Smooth muscle cell (in vitro differentiated cells): ENCODE results near the gene TENM3. TPM values are rescaled to one million over a fixed set of nuclear protein-coding genes. Genes with fewer than 3 reads are reported as not detected.

Experiments used
- DNase-seq: peaks from one replicate; lab custom pipeline; 2025; ENCODE audit not compliant: unreplicated experiment; lab: John Stamatoyannopoulos, UW
- H2AFZ ChIP-seq: fragments of 200-600 bp; sonication (generic); 2 replicates; pipeline ENCODE4 v1.6.0; 2016; ENCODE audit warnings: antibody characterized with exemption, low read depth, mild to moderate bottlenecking
- H3F3A ChIP-seq: fragments of 200-600 bp; sonication (generic); 2 replicates; pipeline ENCODE4 v1.6.0; 2017; ENCODE audit warnings: antibody characterized with exemption, low read depth
- H3K27ac ChIP-seq: fragments of 200-600 bp; sonication (generic); 2 replicates; pipeline ENCODE4 v1.5.1; 2016; ENCODE audit warnings: low read depth, mild to moderate bottlenecking
- H3K27me3 ChIP-seq: fragments of 200-600 bp; sonication (generic); 2 replicates; pipeline ENCODE4 v1.6.1; 2016; ENCODE audit warnings: low read depth, mild to moderate bottlenecking
- H3K36me3 ChIP-seq: fragments of 200-600 bp; sonication (generic); 2 replicates; pipeline ENCODE4 v1.5.1; 2016; ENCODE audit warnings: low read depth
- H3K4me1 ChIP-seq: fragments of 200-600 bp; sonication (generic); 2 replicates; pipeline ENCODE4 v1.5.1; 2016; ENCODE audit warnings: low read depth
- H3K4me2 ChIP-seq: fragments of 200-600 bp; sonication (generic); 2 replicates; pipeline ENCODE4 v1.6.0; 2016; ENCODE audit warnings: mild to moderate bottlenecking
- H3K4me3 ChIP-seq: fragments of 200-600 bp; sonication (generic); 2 replicates; pipeline ENCODE4 v1.5.1; 2016; ENCODE audit warnings: mild to moderate bottlenecking
- H3K79me2 ChIP-seq: fragments of 200-600 bp; sonication (generic); 2 replicates; pipeline ENCODE4 v1.6.0; 2016; ENCODE audit warnings: low read depth, mild to moderate bottlenecking
- H3K9ac ChIP-seq: fragments of 200-600 bp; sonication (generic); 2 replicates; pipeline ENCODE4 v1.6.0; 2016; ENCODE audit warnings: low read depth
- H3K9me3 ChIP-seq: fragments of 200-600 bp; sonication (generic); replicated peaks from 2 replicates; pipeline ENCODE4 v1.5.1; 2016; ENCODE audit warnings: low read depth
- H4K20me1 ChIP-seq: fragments of 200-600 bp; sonication (generic); 2 replicates; pipeline ENCODE4 v1.6.0; 2016; ENCODE audit warnings: low read depth
- WGBS: methylation state at CpG from one replicate; pipeline ENCODE4 v1.1.7; 2016; ENCODE audit warnings: low lambda C conversion rate; 5-methylcytosine and 5-hydroxymethylcytosine counted together
- polyA plus RNA-seq: library from polyadenylated mRNA; unstranded; fragments of >200 nt; fragmentation: Nextera tagmentation; extraction: Ambion mirVana; gene quantifications from 2 replicates; pipeline ENCODE4 v1.2.1, GENCODE V29; 2016
- total RNA-seq: library from RNA; depleted of rRNA; stranded (reverse); fragments of >200 nt; gene quantifications from 2 replicates; pipeline ENCODE4 v1.2.3, GENCODE V29; 2014
- TF ChIP-seq, protein P1 (sequence below): fragments of 200-600 bp; sonication (generic); IDR thresholded peaks from 2 replicates; pipeline ENCODE4 v1.5.1; 2017; ENCODE audit warnings: borderline replicate concordance, mild to moderate bottlenecking, antibody characterized with exemption; ENCODE audit not compliant: insufficient read depth, poor library complexity, severe bottlenecking

TENM3 gene
- total and polyA plus RNA-seq, 2 experiments from 2014 or later = 46.9 to 295 TPM

GRCh38 chr4:182770996-182771514, 527.9 kb downstream of the TENM3 start:
- Histone ChIP-seq H4K20me1 (peaks cover 11% of the 10 kb centered on the region), H3K36me3 (peaks cover 15% of the 10 kb centered on the region), H3F3A (no peaks in the 10 kb centered on the region), H3K9me3 (no peaks in the 10 kb centered on the region), H3K27ac (no peak overlapping the region), H3K9ac (no peak overlapping the region), H3K4me2 (no peak overlapping the region), H3K4me3 (no peak overlapping the region), H2AFZ (no peak overlapping the region), H3K27me3 (no peaks in the 10 kb centered on the region), H3K4me1 (peaks cover 11% of the 10 kb centered on the region), H3K79me2 (peaks cover 3% of the 10 kb centered on the region)
- no peak for DNase-seq
- TF ChIP-seq, protein P1, sequence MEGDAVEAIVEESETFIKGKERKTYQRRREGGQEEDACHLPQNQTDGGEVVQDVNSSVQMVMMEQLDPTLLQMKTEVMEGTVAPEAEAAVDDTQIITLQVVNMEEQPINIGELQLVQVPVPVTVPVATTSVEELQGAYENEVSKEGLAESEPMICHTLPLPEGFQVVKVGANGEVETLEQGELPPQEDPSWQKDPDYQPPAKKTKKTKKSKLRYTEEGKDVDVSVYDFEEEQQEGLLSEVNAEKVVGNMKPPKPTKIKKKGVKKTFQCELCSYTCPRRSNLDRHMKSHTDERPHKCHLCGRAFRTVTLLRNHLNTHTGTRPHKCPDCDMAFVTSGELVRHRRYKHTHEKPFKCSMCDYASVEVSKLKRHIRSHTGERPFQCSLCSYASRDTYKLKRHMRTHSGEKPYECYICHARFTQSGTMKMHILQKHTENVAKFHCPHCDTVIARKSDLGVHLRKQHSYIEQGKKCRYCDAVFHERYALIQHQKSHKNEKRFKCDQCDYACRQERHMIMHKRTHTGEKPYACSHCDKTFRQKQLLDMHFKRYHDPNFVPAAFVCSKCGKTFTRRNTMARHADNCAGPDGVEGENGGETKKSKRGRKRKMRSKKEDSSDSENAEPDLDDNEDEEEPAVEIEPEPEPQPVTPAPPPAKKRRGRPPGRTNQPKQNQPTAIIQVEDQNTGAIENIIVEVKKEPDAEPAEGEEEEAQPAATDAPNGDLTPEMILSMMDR = no peak
- WGBS = 67% methylated on average over 5 of the region's 5 CpGs

GRCh38 chr4:182775075-182775474, 531.9 kb downstream of the TENM3 start:
- 99% methylated on average over 8 of the region's 8 CpGs for WGBS
- peaks cover 15% of the 10 kb centered on the region for H3K36me3 ChIP-seq
- TF ChIP-seq, protein P1 = no peak

GRCh38 chr4:182776376-182777105, 533.3 kb downstream of the TENM3 start:
- Histone ChIP-seq H3K4me1 (peaks cover 4% of the 10 kb centered on the region), H3K79me2 (peaks cover 5% of the 10 kb centered on the region), H3K9ac (no peak overlapping the region), H3F3A (no peaks in the 10 kb centered on the region), H3K36me3 (peaks cover 15% of the 10 kb centered on the region), H4K20me1 (no peaks in the 10 kb centered on the region), H3K27me3 (no peaks in the 10 kb centered on the region), H2AFZ (no peak overlapping the region), H3K4me3 (no peak overlapping the region), H3K4me2 (no peak overlapping the region), H3K9me3 (no peaks in the 10 kb centered on the region), H3K27ac (no peak overlapping the region)
- whole genome bisulfite sequencing = 88% methylated on average over 5 of the region's 5 CpGs
- TF ChIP-seq, protein P1 = no peak
- DNase-seq = no peak

More at GRCh38 chr4:182775075-182775474, 531.9 kb downstream of the TENM3 start:
- H3K27me3 ChIP-seq = no peaks in the 10 kb centered on the region
- peaks cover 15% of the 10 kb centered on the region for H3K4me1 ChIP-seq
- no peak for DNase-seq
- no peaks in the 10 kb centered on the region for H3F3A ChIP-seq
- peaks cover 7% of the 10 kb centered on the region for H3K79me2 ChIP-seq
- H3K4me2 ChIP-seq = no peak overlapping the region
- H4K20me1 ChIP-seq = peaks cover 4% of the 10 kb centered on the region
- no peak overlapping the region for H3K4me3 ChIP-seq
- H3K9me3 ChIP-seq = no peaks in the 10 kb centered on the region
- H3K27ac ChIP-seq = no peak overlapping the region
- no peak overlapping the region for H2AFZ ChIP-seq
- H3K9ac ChIP-seq = no peak overlapping the region
